ENCODE measurements around the gene IFT25. TPM values are rescaled to one million over a fixed set of nuclear protein-coding genes. Genes with fewer than 3 reads are reported as not detected.

Gene IFT25
- total RNA-seq, 1 experiment from 2014 or later = 42.9 TPM

DNA sequence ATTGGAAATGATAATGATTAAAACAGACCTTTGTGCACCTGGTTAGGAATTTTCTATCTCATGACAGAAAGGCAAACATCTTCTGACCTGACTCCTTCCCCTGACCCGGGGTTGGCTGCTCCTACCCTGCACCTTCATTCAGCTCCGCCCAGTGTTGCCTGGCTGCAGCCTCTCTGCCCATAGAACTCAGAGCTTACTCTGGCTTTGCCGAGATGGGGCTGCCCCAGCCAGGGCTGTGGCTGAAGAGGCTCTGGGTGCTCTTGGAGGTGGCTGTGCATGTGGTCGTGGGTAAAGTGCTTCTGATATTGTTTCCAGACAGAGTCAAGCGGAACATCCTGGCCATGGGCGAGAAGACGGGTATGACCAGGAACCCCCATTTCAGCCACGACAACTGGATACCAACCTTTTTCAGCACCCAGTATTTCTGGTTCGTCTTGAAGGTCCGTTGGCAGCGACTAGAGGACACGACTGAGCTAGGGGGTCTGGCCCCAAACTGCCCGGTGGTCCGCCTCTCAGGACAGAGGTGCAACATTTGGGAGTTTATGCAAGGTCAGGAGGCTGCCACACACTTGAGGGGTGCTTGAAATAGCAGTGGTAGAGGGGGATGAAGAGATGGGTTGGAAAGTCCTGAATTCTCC, 51.4 kb downstream of the IFT25 start, which contains the start of gene DIO1:
Gene DIO1 (plus strand): TSS at position 189 of the 638 bp plus-strand sequence. CDS start 24 bp downstream, at position 213.
- in situ Hi-C loops (cut with HindIII; ENCODE audit: low pct_unique_long_range_greater_than_20kb, low sequenced_read_pairs) (no loop called here), intact Hi-C loops (cut with micrococcal nuclease; ENCODE audit: unreplicated experiment) (no loop called here)
- peaks cover 8% of the 10 kb centered on the region for H3K4me1 ChIP-seq (ENCODE audit: control insufficient read depth, insufficient read depth, low read length)
- H3K27ac ChIP-seq (ENCODE audit: low read length) = no peak within 1 kb of the TSS
- no peaks in the 10 kb centered on the region for H3K9me3 ChIP-seq (ENCODE audit: control insufficient read depth, insufficient read depth, low read depth, low read length)
- TF ChIP-seq, protein P1, sequence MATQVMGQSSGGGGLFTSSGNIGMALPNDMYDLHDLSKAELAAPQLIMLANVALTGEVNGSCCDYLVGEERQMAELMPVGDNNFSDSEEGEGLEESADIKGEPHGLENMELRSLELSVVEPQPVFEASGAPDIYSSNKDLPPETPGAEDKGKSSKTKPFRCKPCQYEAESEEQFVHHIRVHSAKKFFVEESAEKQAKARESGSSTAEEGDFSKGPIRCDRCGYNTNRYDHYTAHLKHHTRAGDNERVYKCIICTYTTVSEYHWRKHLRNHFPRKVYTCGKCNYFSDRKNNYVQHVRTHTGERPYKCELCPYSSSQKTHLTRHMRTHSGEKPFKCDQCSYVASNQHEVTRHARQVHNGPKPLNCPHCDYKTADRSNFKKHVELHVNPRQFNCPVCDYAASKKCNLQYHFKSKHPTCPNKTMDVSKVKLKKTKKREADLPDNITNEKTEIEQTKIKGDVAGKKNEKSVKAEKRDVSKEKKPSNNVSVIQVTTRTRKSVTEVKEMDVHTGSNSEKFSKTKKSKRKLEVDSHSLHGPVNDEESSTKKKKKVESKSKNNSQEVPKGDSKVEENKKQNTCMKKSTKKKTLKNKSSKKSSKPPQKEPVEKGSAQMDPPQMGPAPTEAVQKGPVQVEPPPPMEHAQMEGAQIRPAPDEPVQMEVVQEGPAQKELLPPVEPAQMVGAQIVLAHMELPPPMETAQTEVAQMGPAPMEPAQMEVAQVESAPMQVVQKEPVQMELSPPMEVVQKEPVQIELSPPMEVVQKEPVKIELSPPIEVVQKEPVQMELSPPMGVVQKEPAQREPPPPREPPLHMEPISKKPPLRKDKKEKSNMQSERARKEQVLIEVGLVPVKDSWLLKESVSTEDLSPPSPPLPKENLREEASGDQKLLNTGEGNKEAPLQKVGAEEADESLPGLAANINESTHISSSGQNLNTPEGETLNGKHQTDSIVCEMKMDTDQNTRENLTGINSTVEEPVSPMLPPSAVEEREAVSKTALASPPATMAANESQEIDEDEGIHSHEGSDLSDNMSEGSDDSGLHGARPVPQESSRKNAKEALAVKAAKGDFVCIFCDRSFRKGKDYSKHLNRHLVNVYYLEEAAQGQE (IDR thresholded peaks at IDR 0.05; ENCODE audit: insufficient read depth in 1 of 2, low read depth in 2 of 2, low read length in 1 of 2) = no peak
- TF ChIP-seq TCF7L2 (IDR thresholded peaks at IDR 0.05; ENCODE audit: low read depth, low read length) = no peak
- TF ChIP-seq, protein P2, sequence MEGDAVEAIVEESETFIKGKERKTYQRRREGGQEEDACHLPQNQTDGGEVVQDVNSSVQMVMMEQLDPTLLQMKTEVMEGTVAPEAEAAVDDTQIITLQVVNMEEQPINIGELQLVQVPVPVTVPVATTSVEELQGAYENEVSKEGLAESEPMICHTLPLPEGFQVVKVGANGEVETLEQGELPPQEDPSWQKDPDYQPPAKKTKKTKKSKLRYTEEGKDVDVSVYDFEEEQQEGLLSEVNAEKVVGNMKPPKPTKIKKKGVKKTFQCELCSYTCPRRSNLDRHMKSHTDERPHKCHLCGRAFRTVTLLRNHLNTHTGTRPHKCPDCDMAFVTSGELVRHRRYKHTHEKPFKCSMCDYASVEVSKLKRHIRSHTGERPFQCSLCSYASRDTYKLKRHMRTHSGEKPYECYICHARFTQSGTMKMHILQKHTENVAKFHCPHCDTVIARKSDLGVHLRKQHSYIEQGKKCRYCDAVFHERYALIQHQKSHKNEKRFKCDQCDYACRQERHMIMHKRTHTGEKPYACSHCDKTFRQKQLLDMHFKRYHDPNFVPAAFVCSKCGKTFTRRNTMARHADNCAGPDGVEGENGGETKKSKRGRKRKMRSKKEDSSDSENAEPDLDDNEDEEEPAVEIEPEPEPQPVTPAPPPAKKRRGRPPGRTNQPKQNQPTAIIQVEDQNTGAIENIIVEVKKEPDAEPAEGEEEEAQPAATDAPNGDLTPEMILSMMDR (IDR thresholded peaks at IDR 0.05) = no peak
- no peak for TF ChIP-seq POLR2AphosphoS5 (IDR thresholded peaks at IDR 0.05; ENCODE audit: low read depth, low read length)
- TF ChIP-seq SIN3A (IDR thresholded peaks at IDR 0.05; ENCODE audit: borderline replicate concordance, insufficient read depth, low read depth, low read length) = no peak
- no peak for DNase-seq (ENCODE audit: low read depth, low spot score)
- ChIA-PET CTCF (no interaction called here), POLR2A (no interaction called here)
- peaks cover 4% of the 10 kb centered on the region; the same call in 1 of the 2 replicates for H3K36me3 ChIP-seq (ENCODE audit: control insufficient read depth, insufficient read depth, low read length)
- ATAC-seq = no peak
- BruUV-seq (replicated peaks) = no TSS peak
- no peaks in the 10 kb centered on the region for H3K27me3 ChIP-seq (ENCODE audit: control insufficient read depth, insufficient read depth, low read length)
- H3K4me3 ChIP-seq (ENCODE audit: low read depth in 2 of 2, low read length in 2 of 2) = no peak within 1 kb of the TSS

DNA sequence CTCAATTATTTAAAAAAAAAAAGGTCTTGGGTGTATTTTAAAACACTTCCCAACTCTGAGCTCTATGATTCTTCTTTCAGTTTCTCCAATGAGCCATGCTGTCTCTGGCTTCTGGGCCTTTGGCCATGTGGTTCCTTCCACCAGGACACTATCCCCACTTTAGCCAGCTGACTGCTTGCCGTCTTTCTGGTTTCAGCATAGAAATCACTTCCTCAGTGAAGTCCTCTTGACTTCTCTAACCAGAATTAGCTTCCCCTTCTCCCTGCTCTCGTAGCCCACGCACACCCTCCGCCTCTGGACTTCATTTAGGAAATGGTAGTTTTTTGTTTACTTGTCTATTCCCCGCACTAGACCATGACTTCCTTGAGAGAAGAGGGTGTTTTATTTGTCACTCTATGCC, 52.6 kb downstream of the IFT25 start:
- no peaks in the 10 kb centered on the region for H3K27me3 ChIP-seq (ENCODE audit: control insufficient read depth, insufficient read depth, low read length)
- TF ChIP-seq SIN3A (IDR thresholded peaks at IDR 0.05; ENCODE audit: borderline replicate concordance, insufficient read depth, low read depth, low read length) = no peak
- ChIA-PET POLR2A (interaction anchor here (0.6 to 1.0 kb wide), 3 partner anchors 12 to 729 kb away, joined by 3 to 5 read pairs (median 3); no protein-coding TSS in a partner anchor), CTCF (no interaction called here)
- ATAC-seq (no peak), DNase-seq (ENCODE audit: low read depth, low spot score) (no peak)
- intact Hi-C loops (cut with micrococcal nuclease; ENCODE audit: unreplicated experiment) = no loop called here
- H3K9me3 ChIP-seq (ENCODE audit: control insufficient read depth, insufficient read depth, low read depth, low read length) = no peaks in the 10 kb centered on the region
- H3K36me3 ChIP-seq (ENCODE audit: control insufficient read depth, insufficient read depth, low read length) = peaks cover 4% of the 10 kb centered on the region; the same call in 1 of the 2 replicates
- in situ Hi-C loops (cut with HindIII; ENCODE audit: low pct_unique_long_range_greater_than_20kb, low sequenced_read_pairs) = no loop called here
- H3K4me1 ChIP-seq (ENCODE audit: control insufficient read depth, insufficient read depth, low read length) = peaks cover 15% of the 10 kb centered on the region
- no peak overlapping the region for H3K27ac ChIP-seq (ENCODE audit: low read length)
- no TSS peak for BruUV-seq (replicated peaks)
- no peak overlapping the region for H3K4me3 ChIP-seq (ENCODE audit: low read depth in 2 of 2, low read length in 2 of 2)

DNA sequence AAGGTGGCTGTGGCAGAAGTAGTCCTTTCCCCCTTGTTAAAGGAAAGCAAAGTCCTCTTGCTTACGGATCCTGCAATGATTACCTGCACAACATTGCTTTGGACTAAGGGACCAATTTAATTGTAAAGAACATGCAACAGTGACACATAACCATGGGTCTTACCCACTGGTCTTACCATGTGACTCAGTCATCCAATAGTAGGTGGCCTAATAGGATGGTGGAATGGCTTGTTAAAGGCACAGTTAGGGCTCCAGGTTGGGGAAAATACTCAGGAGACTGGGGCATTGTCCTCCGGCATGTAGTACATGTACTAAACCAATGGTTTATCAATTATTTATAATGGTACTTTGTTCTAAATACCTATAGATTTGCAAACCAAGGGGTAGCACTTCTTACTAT, 53.8 kb downstream of the IFT25 start:
- ChIA-PET POLR2A (interaction anchor here (0.6 to 1.0 kb wide), 2 partner anchors 13 to 20 kb away, joined by 3 to 5 read pairs; no protein-coding TSS in a partner anchor), CTCF (interaction anchor here (0.7 kb wide), 1 partner anchor 753 kb away, joined by 3 read pairs; no protein-coding TSS in a partner anchor)
- H3K36me3 ChIP-seq (ENCODE audit: control insufficient read depth, insufficient read depth, low read length) = peaks cover 4% of the 10 kb centered on the region; the same call in 1 of the 2 replicates
- DNase-seq (ENCODE audit: low read depth, low spot score) (no peak), ATAC-seq (no peak)
- H3K4me1 ChIP-seq (ENCODE audit: control insufficient read depth, insufficient read depth, low read length) = peaks cover 12% of the 10 kb centered on the region
- in situ Hi-C loops (cut with HindIII; ENCODE audit: low pct_unique_long_range_greater_than_20kb, low sequenced_read_pairs) (no loop called here), intact Hi-C loops (cut with micrococcal nuclease; ENCODE audit: unreplicated experiment) (no loop called here)
- H3K27ac ChIP-seq (ENCODE audit: low read length) = no peak overlapping the region
- BruUV-seq (replicated peaks) = no TSS peak
- no peaks in the 10 kb centered on the region for H3K9me3 ChIP-seq (ENCODE audit: control insufficient read depth, insufficient read depth, low read depth, low read length)
- TF ChIP-seq, protein P1 (IDR thresholded peaks at IDR 0.05; ENCODE audit: insufficient read depth in 1 of 2, low read depth in 2 of 2, low read length in 1 of 2) = no peak
- TF ChIP-seq SIN3A (IDR thresholded peaks at IDR 0.05; ENCODE audit: borderline replicate concordance, insufficient read depth, low read depth, low read length) (no peak), TCF7L2 (IDR thresholded peaks at IDR 0.05; ENCODE audit: low read depth, low read length) (no peak), POLR2AphosphoS5 (IDR thresholded peaks at IDR 0.05; ENCODE audit: low read depth, low read length) (no peak)
- TF ChIP-seq, protein P2 (IDR thresholded peaks at IDR 0.05) = no peak
- H3K27me3 ChIP-seq (ENCODE audit: control insufficient read depth, insufficient read depth, low read length) = no peaks in the 10 kb centered on the region
- no peak overlapping the region for H3K4me3 ChIP-seq (ENCODE audit: low read depth in 2 of 2, low read length in 2 of 2)

Measured in Panc1 (cell line).